DOHH2 (cell line): ENCODE measurements around the gene GUK1.

Experiments
- H3F3A ChIP-seq: fragments of 200-600 bp; sonication (generic), shearing (Covaris generic); 2 replicates; pipeline ENCODE4 v1.6.0; 2016; ENCODE audit warnings: antibody characterized with exemption, mild to moderate bottlenecking; ENCODE audit not compliant: control insufficient read depth, insufficient read depth
- H3K27ac ChIP-seq: fragments of 200-600 bp; sonication (generic); 2 replicates; pipeline ENCODE4 v1.5.1; 2014; ENCODE audit warnings: low read depth, mild to moderate bottlenecking, low read length, moderate library complexity
- H3K27me3 ChIP-seq: fragments of 200-600 bp; sonication (generic); 2 replicates; pipeline ENCODE4 v1.6.1; 2014; ENCODE audit warnings: mild to moderate bottlenecking, low read length, mixed read lengths; ENCODE audit not compliant: control insufficient read depth
- H3K36me3 ChIP-seq: fragments of 200-600 bp; sonication (generic); 2 replicates; pipeline ENCODE4 v1.6.1; 2014; ENCODE audit warnings: mild to moderate bottlenecking, low read length, moderate library complexity, mixed read lengths; ENCODE audit not compliant: control insufficient read depth
- H3K4me1 ChIP-seq: fragments of 200-600 bp; sonication (generic); 2 replicates; pipeline ENCODE4 v1.6.1; 2014; ENCODE audit warnings: mild to moderate bottlenecking, low read length, mixed read lengths; ENCODE audit not compliant: control insufficient read depth
- H3K4me2 ChIP-seq: fragments of 200-600 bp; sonication (generic); 2 replicates; pipeline ENCODE4 v1.6.0; 2014; ENCODE audit warnings: mild to moderate bottlenecking, low read length, moderate library complexity
- H3K4me3 ChIP-seq: fragments of 200-600 bp; sonication (generic); 2 replicates; pipeline ENCODE4 v1.5.1; 2014; ENCODE audit warnings: mild to moderate bottlenecking, low read length, mixed read lengths
- H3K79me2 ChIP-seq: fragments of 200-600 bp; sonication (generic); 2 replicates; pipeline ENCODE4 v1.6.1; 2014; ENCODE audit warnings: mild to moderate bottlenecking, low read length, mixed read lengths; ENCODE audit not compliant: control insufficient read depth
- H3K9me2 ChIP-seq: fragments of 200-600 bp; sonication (generic); replicated peaks from 2 replicates; pipeline ENCODE4 v1.6.1; 2014; ENCODE audit warnings: mild to moderate bottlenecking, low read length, mixed read lengths; ENCODE audit not compliant: control insufficient read depth
- H3K9me3 ChIP-seq: fragments of 200-600 bp; sonication (generic); 2 replicates; pipeline ENCODE4 v1.6.1; 2014; ENCODE audit warnings: antibody characterized with exemption, low read length, mixed read lengths; ENCODE audit not compliant: control insufficient read depth, insufficient read depth
- H4K20me1 ChIP-seq: fragments of 200-600 bp; sonication (generic); 2 replicates; pipeline ENCODE4 v1.6.0; 2014; ENCODE audit warnings: low read depth, mild to moderate bottlenecking, antibody characterized with exemption, low read length, moderate library complexity; ENCODE audit not compliant: control insufficient read depth, insufficient read depth
- CTCF ChIP-seq: fragments of 200-600 bp; sonication (generic); IDR thresholded peaks from one replicate; pipeline ENCODE4 v1.5.1; 2014; ENCODE audit warnings: antibody characterized with exemption, mild to moderate bottlenecking, low read depth, low read length; ENCODE audit not compliant: poor library complexity, severe bottlenecking
- EZH2phosphoT487 ChIP-seq: fragments of 200-600 bp; sonication (generic); IDR thresholded peaks from 2 replicates; pipeline ENCODE4 v1.6.1; 2017; ENCODE audit warnings: borderline replicate concordance, mild to moderate bottlenecking, antibody characterized with exemption, low read length, moderate library complexity, mixed read lengths

Gene GUK1

GRCh38 chr1:228097333-228098081 lies 42.6 kb upstream of the GUK1 start:
- Histone ChIP-seq H3K4me3 (no peak overlapping the region), H3K79me2 (peaks cover 79% of the 10 kb centered on the region), H3K27me3 (no peaks in the 10 kb centered on the region), H3K36me3 (peaks cover 90% of the 10 kb centered on the region), H4K20me1 (peaks cover 11% of the 10 kb centered on the region), H3K27ac (no peak overlapping the region), H3K9me3 (peaks cover 24% of the 10 kb centered on the region), H3K4me2 (no peak overlapping the region), H3F3A (peaks cover 23% of the 10 kb centered on the region), H3K4me1 (peaks cover 11% of the 10 kb centered on the region), H3K9me2 (no peaks in the 10 kb centered on the region)
- TF ChIP-seq EZH2phosphoT487 = no peak
- no peak for TF ChIP-seq CTCF

GRCh38 chr1:228098323-228098931 lies 41.7 kb upstream of the GUK1 start:
- Histone ChIP-seq H3F3A (peaks cover 23% of the 10 kb centered on the region), H3K4me2 (no peak overlapping the region), H3K27me3 (no peaks in the 10 kb centered on the region), H3K4me3 (no peak overlapping the region), H3K9me2 (no peaks in the 10 kb centered on the region), H3K4me1 (peaks cover 12% of the 10 kb centered on the region), H3K27ac (no peak overlapping the region), H3K9me3 (peaks cover 15% of the 10 kb centered on the region), H3K36me3 (peaks cover 81% of the 10 kb centered on the region), H3K79me2 (peaks cover 76% of the 10 kb centered on the region), H4K20me1 (peaks cover 11% of the 10 kb centered on the region)
- TF ChIP-seq EZH2phosphoT487 (no peak), CTCF (no peak)

- no peak overlapping the region for H3K4me3 ChIP-seq
- no peak for TF ChIP-seq CTCF
- no peak for TF ChIP-seq EZH2phosphoT487
- peaks cover 11% of the 10 kb centered on the region for H4K20me1 ChIP-seq
- peaks cover 9% of the 10 kb centered on the region for H3K9me3 ChIP-seq
- peaks cover 21% of the 10 kb centered on the region for H3K4me1 ChIP-seq
- no peaks in the 10 kb centered on the region for H3K9me2 ChIP-seq
- no peak overlapping the region for H3K27ac ChIP-seq
- H3F3A ChIP-seq = peaks cover 23% of the 10 kb centered on the region
- H3K4me2 ChIP-seq = no peak overlapping the region
- H3K36me3 ChIP-seq = peaks cover 72% of the 10 kb centered on the region
- no peaks in the 10 kb centered on the region for H3K27me3 ChIP-seq
- H3K79me2 ChIP-seq = peaks cover 74% of the 10 kb centered on the region
These were observed 40.7 kb upstream of the GUK1 start for GRCh38 chr1:228099331-228099732.
